ENCODE results near the gene TEKT3.

DNA sequence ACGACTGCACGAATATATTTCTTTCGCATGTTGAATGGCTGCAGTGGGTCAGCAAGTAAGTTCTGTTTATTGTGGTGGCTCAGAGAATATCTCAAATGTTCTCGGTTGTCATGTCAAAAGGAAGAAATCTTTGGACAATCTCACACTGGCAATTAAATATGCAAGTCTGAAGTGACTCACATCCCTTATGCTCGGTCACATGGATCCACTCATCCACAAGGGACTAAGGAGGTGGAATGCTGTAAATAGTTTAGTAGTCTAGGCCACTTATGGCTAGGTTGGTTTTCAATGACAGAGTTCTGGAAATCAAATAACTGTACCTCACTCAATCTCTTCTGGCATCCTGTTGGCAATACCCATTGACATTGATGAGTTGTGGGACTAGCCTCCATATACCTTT, 43.2 kb downstream of the TEKT3 start:
- TF ChIP-seq, protein P1, sequence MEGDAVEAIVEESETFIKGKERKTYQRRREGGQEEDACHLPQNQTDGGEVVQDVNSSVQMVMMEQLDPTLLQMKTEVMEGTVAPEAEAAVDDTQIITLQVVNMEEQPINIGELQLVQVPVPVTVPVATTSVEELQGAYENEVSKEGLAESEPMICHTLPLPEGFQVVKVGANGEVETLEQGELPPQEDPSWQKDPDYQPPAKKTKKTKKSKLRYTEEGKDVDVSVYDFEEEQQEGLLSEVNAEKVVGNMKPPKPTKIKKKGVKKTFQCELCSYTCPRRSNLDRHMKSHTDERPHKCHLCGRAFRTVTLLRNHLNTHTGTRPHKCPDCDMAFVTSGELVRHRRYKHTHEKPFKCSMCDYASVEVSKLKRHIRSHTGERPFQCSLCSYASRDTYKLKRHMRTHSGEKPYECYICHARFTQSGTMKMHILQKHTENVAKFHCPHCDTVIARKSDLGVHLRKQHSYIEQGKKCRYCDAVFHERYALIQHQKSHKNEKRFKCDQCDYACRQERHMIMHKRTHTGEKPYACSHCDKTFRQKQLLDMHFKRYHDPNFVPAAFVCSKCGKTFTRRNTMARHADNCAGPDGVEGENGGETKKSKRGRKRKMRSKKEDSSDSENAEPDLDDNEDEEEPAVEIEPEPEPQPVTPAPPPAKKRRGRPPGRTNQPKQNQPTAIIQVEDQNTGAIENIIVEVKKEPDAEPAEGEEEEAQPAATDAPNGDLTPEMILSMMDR (conservative IDR thresholded peaks at IDR 0.05): no peak
- TF ChIP-seq EZH2 (IDR thresholded peaks at IDR 0.05; ENCODE audit: low read depth): no peak
